Effector CD8-positive, alpha-beta T cell (primary cell): ENCODE data around the gene ODC1.
A peak's percentile ranks its signal among the peaks of the same experiment; 100 is the strongest.
"Not testable (repeated sequence)": the region's sequence is repeated elsewhere in the genome, so short reads cannot be mapped to it uniquely, and the experiment has no call there.

ENCODE experiments used
- DNase-seq: peaks from one replicate; lab custom pipeline; 2025; lab: John Stamatoyannopoulos, UW
- total RNA-seq, 4 experiments: gene quantifications; one replicate each; lab custom pipeline; 2026; lab: John Stamatoyannopoulos, UW

The ODC1 gene
- 110 to 601 (median 138) reads per million in 4 experiments for total RNA-seq

- DNase-seq, result peak; percentile 97
Observed at GRCh38 chr2:10447895-10448575, at the start of gene ODC1. Gene ODC1, minus strand, starts transcription at chr2:10448327. Its CDS starts 3,295 bp downstream, at chr2:10445032.

DNA sequence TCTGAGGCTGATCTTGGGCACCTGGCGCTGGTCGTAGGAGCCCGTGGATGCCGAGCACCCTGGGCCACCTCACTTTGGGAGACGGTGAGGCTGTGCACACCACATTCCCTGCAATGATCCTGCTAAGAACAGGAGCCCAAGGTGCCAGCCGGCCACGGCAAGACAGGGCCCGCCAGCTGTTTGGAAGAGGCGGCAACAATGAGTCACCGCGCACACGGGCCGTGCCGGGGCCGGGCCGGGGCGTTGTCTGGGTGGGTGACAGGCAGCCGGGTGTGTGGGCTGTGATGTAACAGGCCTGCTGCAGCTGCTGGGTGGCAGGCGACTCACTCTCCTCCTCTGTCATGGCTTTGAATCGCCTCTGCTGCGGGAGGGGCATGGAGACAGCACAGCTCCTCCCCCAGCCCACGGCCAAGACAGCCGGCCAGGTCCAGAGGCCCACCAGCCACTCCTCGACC, 49.7 kb upstream of the ODC1 start:
- no peak for DNase-seq

GRCh38 chr2:10495988-10496313, 47.8 kb upstream of the ODC1 start:
- DNase-seq, result no peak

DNA sequence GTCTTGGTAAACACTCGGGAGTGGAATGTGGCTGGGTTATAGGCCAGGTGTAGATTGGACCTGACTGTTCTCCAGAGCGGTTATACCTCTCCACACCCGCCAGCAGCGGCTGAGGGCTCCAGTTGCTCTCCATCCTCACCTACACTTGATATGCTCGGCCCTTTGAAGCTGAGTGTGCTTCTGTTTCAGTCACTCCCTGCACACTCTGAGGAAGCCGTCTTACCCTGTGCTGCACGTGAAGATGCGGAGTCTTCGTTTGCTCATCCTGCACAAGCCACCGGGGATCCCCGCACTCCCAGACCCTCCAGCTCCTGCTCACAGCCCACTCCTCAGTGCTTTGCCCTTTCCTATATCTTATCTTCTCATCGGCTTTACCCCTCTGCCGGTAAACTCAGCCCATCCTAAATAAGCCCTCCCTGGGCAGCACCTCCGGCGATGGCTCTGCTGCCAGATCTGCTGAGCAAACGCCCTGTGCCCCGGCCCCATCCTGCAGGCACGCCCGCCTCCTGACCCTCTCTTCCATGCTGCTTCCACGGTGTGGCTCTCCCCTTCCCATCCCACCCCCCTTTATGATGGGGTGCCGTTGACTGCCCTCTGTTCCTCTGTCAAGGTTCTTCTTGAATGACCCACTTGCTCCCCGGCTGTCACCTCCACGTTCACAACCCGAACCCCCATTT, 47.3 kb upstream of the ODC1 start:
- DNase-seq, result no peak

DNA sequence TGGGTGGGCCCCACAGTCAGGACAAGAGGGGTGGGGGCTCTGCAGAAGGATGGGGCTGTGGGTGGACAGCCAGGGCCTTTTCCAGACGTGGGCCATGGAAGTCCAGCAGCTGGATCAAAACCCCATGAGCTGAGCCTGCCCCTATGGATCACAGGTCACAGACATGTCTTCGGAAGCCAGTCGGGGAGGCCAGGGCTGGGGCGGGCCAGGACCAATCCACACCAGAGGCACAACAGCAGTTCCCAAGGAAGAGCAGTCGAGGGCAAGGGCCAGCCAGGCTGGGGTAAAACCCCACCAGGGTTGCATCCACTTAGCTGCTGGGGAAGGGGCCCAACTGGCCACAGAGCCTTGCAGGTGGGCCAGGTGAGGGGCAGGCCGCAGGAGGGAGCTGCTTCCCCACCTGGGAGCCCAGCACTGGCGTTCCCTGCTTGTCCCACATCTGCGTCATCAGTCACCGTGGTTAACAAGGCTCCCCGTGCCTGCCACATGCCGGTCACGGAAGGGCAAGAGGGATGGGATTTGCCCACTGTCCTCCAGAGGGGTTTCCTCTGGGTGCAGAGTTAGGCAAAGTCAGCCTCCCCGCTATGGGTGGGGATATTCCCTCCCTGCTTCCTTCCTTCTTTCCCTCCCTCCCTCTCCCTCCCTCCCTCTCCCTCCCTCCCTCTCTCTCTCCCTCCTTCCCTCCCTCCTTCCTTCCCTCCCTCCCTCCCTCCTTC, 46.4 kb upstream of the ODC1 start:
- no peak for DNase-seq

DNA sequence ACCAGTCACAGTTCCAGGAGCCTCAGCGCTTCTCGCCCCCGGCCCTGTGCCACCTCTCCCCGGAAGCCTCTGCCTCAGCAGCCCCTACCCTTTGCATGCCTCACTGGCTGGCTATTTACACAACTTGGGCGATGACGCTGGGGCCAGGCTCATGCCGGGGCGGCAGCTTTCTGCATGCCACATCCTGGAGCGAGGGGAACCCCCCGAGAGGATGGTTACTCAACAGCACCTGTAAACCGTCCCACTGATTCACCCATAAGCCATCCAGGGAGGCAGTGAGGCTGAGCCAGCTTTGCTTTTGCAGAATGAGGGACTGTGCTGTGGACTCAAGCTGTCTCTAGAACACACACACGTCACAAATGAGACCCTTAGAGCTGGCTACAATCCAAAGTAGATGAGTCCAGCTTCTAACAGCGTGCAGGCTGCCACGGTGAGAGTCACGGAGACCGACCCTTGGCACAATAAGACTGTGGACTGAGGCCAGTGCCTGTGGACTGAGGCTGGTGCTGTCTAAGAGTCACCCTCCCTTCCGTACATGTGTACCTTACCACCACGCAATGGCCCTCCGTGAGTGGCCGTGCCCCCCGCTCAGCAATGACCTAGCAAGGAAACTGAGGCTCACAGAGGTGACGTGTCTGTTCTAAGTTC, 45.6 kb upstream of the ODC1 start:
- DNase-seq, result peak; percentile 35

- no peak for DNase-seq
Observed at GRCh38 chr2:10493075-10493633, 45.0 kb upstream of the ODC1 start.

DNA sequence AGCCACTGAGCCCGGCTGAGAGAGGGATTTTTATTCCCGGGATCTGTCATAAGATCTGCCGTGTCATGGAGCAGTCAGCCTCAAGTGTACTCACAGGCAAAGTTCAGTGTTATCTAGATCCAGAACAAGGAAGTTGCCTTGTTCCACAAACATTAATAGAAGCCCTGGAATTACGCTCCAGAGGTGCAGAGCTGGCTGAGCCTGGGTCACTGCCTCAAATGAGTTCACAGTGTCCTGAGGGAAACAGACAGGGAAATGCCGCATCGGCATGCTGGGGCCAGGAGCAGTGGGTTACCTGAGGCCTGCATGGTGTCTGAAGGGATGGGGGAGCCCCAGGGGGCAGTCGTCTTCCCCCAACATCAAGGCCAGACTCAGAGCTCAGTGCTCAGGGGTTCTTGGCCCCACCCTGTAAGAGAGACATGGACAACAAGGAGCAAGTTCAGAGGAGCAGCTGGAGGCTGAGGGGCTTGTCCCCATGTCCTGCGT, 42.7 kb upstream of the ODC1 start:
- no peak for DNase-seq

- DNase-seq, result no peak
Observed at GRCh38 chr2:10489842-10490555, 41.9 kb upstream of the ODC1 start.

DNA sequence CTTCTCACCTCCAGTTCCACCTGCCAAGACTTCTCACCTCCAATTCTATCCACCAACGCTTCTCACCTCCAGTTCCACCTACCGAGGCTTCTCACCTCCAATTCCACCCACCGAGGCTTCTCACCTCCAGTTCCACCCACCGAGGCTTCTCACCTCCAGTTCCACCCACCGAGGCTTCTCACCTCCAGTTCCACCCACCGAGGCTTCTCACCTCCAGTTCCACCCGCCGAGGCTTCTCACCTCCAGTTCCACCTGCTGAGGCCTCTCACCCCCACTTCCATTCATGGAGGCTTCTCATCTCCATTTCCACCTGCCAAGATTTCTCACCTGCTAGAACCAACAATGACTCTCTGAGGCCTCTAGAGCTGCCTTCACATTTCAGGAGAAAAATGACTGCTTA, 40.0 kb upstream of the ODC1 start:
- not testable (repeated sequence) for DNase-seq

GRCh38 chr2:10487741-10488104, 39.6 kb upstream of the ODC1 start:
- not testable (repeated sequence) for DNase-seq

GRCh38 chr2:10487081-10487740, 39.1 kb upstream of the ODC1 start:
- DNase-seq, result no peak

DNA sequence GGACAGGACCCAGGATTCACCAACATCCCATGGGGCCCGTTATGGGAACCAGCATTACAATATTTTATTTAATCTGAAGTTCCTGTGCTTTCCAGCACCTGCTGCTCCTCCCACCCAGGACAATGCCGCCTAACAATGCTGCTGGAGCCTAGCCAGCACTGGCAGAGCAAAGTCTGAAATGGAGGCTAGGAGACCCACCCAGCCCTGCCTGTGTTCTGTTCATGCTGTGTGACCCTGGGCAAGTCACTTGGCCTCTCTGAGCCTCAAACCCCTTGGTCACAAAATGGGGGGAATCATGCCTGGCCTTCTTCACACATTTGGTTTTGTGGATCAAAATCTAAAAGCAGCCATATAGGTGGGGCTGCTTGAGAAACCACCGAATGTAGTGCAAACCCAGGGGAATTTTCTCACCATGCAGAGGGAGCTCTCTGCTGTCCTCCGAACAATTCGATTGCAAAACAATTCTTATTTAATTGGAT, 38.5 kb upstream of the ODC1 start:
- no peak for DNase-seq

GRCh38 chr2:10486091-10486490, 38.0 kb upstream of the ODC1 start:
- no peak for DNase-seq

DNA sequence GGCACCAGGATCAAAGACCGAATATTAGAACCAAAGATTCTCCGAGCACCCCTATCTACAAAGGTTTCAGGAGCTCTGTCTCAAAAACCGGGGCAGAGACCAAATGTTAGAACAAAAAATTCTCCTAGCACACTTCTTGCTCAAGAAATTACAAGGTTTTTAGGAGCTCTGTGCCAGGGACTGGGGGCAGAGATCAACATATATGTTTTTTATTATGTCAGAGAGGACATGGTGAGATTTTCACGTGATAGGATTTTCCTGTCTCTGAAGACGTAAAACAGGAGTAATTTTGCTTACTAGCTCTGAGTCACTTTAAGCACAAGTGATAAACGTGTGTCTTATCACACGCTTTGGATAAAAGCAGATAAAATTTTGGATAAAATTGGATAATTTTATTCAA, 34.8 kb upstream of the ODC1 start:
- DNase-seq, result no peak

GRCh38 chr2:10482460-10482859, 34.3 kb upstream of the ODC1 start:
- no peak for DNase-seq

DNA sequence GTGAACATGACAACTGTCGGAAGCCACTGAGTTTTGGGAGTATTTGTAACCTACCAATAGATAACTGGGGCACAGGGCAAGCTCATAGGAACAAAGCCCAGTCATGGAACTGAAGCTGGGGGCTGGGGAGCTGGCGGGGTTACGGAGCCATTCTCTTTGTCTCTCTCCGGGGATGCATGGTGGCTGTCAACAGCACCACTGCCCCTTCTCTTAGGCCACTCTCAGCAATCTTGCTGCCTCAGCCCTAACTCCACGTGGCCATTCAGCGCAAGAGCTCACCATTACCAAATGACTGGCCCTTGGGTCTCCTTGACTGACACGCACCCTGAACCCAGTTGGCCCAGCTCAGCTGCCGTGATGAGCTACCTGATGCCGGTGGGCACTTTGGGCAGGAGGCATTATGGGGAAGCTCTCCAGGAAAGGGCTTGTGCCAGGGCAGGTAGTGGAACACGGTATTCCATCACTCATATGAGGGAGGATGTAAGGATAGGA, 33.6 kb upstream of the ODC1 start:
- DNase-seq, result no peak

GRCh38 chr2:10481055-10481665, 33.0 kb upstream of the ODC1 start:
- DNase-seq, result no peak

- DNase-seq, result no peak
Observed at GRCh38 chr2:10480359-10480949, 32.3 kb upstream of the ODC1 start.

- no peak for DNase-seq
Observed at GRCh38 chr2:10478916-10479315, 30.8 kb upstream of the ODC1 start.
